ENCODE measurements around the gene TAF6.
A peak's percentile ranks its signal among the peaks of the same experiment; 100 is the strongest.

Gene TAF6

GRCh38 chr7:100119072-100119969 lies at the start of gene TAF6, which contains the start of gene CNPY4:
TSS of gene TAF6 (minus strand) at chr7:100119358. CDS start at chr7:100114209, 5,149 bp downstream.
TSS of gene CNPY4 (plus strand) at chr7:100119634. CDS start at chr7:100119745, 111 bp downstream.
- DNase-seq (ENCODE audit: low spot score) = peak; percentile 98

- no peak for DNase-seq (ENCODE audit: low spot score)
These were observed 48.8 kb upstream of the TAF6 start for GRCh38 chr7:100167912-100168323.

- DNase-seq (ENCODE audit: low spot score) = no peak
These were observed 48.1 kb upstream of the TAF6 start for GRCh38 chr7:100166970-100167911.

- DNase-seq (ENCODE audit: low spot score) = no peak
These were observed 47.3 kb upstream of the TAF6 start for GRCh38 chr7:100166317-100166940.

GRCh38 chr7:100163871-100164270 lies 44.7 kb upstream of the TAF6 start:
- DNase-seq (ENCODE audit: low spot score) = no peak

- DNase-seq (ENCODE audit: low spot score) = no peak
These were observed 43.9 kb upstream of the TAF6 start for GRCh38 chr7:100163006-100163531.

GRCh38 chr7:100160067-100160466 lies 40.9 kb upstream of the TAF6 start:
- no peak for DNase-seq (ENCODE audit: low spot score)

GRCh38 chr7:100159099-100159623 lies 40.0 kb upstream of the TAF6 start:
- DNase-seq (ENCODE audit: low spot score) = no peak

- DNase-seq (ENCODE audit: low spot score) = peak; percentile 84
These were observed 39.3 kb upstream of the TAF6 start, which contains the start of gene TRAPPC14 for GRCh38 chr7:100158229-100159098. TSS of gene TRAPPC14 (minus strand) at chr7:100158723. CDS start at chr7:100158499, 224 bp downstream.

GRCh38 chr7:100157334-100158228 lies 38.4 kb upstream of the TAF6 start:
- DNase-seq (ENCODE audit: low spot score) = peak; percentile 68

- DNase-seq (ENCODE audit: low spot score) = no peak
These were observed 37.8 kb upstream of the TAF6 start for GRCh38 chr7:100157069-100157333.

- DNase-seq (ENCODE audit: low spot score) = no peak
These were observed 37.3 kb upstream of the TAF6 start for GRCh38 chr7:100156331-100157068.

GRCh38 chr7:100155553-100156317 lies 36.6 kb upstream of the TAF6 start:
- DNase-seq (ENCODE audit: low spot score) = no peak

- no peak for DNase-seq (ENCODE audit: low spot score)
These were observed 35.7 kb upstream of the TAF6 start for GRCh38 chr7:100154651-100155491.

GRCh38 chr7:100153708-100154535 lies 34.8 kb upstream of the TAF6 start:
- no peak for DNase-seq (ENCODE audit: low spot score)

- DNase-seq (ENCODE audit: low spot score) = no peak
These were observed 33.9 kb upstream of the TAF6 start for GRCh38 chr7:100152937-100153666.
